Measurements from ENCODE around the gene REXO5.

REXO5 gene

GRCh38 chr16:20866145-20866772 is 59.9 kb downstream of the REXO5 start:
- no peak for TF ChIP-seq ZFX (IDR thresholded peaks at IDR 0.05; ENCODE audit: borderline replicate concordance)
- TF ChIP-seq, protein P1, sequence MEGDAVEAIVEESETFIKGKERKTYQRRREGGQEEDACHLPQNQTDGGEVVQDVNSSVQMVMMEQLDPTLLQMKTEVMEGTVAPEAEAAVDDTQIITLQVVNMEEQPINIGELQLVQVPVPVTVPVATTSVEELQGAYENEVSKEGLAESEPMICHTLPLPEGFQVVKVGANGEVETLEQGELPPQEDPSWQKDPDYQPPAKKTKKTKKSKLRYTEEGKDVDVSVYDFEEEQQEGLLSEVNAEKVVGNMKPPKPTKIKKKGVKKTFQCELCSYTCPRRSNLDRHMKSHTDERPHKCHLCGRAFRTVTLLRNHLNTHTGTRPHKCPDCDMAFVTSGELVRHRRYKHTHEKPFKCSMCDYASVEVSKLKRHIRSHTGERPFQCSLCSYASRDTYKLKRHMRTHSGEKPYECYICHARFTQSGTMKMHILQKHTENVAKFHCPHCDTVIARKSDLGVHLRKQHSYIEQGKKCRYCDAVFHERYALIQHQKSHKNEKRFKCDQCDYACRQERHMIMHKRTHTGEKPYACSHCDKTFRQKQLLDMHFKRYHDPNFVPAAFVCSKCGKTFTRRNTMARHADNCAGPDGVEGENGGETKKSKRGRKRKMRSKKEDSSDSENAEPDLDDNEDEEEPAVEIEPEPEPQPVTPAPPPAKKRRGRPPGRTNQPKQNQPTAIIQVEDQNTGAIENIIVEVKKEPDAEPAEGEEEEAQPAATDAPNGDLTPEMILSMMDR (IDR thresholded peaks at IDR 0.05) = no peak
- no peak overlapping the region for H3K27ac ChIP-seq

DNA sequence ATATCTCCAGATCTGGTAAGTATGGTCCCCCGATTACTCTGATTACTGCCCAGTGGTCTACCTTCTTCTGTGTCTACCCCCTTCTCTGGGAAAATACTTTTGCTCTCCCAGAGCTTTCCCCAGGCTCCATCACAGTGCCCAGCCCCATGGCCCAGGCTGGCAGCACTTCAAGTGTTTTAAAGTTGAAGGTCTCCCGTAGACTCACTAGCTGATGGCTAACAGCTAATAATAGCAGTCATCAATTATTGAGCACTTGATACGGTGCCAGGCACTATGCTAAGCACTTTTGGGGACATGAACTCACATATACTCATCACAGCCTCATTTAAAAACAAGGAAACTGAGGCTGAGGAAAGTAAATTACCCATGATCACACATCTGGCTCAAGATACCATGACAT is 60.5 kb downstream of the REXO5 start:
- no peak for TF ChIP-seq ZFX (IDR thresholded peaks at IDR 0.05; ENCODE audit: borderline replicate concordance)
- TF ChIP-seq, protein P1 (IDR thresholded peaks at IDR 0.05) = no peak
- no peak overlapping the region for H3K27ac ChIP-seq

DNA sequence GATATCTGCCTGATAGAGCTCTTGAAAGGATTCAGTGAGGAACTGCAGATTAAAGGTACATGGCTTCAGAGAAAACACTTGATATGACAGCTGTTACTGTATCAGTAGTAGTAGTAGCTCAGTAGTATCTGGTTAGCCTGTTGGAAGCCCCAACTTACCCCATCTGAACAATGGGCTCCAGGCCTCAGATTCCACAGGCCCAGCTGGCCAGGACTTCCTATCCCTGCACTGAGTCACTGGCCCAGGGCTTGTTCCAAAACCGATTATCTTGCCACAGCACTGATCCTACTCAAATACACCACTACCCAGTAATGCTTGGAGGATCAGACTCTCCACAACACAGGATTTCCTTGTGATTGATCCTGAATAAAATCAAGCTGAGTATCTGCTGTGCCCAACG is 61.3 kb downstream of the REXO5 start:
- no peak overlapping the region for H3K27ac ChIP-seq
- TF ChIP-seq ZFX (IDR thresholded peaks at IDR 0.05; ENCODE audit: borderline replicate concordance) = no peak
- TF ChIP-seq, protein P1 (IDR thresholded peaks at IDR 0.05) = no peak

DNA sequence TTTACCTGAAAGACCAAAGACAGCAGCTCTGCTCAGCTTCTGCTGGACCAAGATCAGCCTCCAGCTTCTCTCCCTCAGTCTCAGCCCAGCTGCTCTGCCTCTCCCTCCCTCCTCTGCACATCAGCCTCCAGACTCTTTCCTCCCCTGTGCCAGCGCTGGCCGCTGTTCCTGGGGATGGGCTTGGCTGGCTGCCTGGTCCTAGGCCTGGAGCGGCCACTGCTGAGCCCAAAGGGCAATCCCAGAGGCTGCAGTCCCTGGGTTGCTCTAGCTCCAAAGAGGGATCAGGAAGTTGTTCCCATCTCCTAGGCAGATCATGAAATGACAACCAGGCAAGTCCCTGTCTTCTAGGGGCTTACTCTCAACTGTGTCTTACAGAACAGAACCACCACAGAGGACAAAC is 62.6 kb downstream of the REXO5 start:
- no peak for TF ChIP-seq ZFX (IDR thresholded peaks at IDR 0.05; ENCODE audit: borderline replicate concordance)
- TF ChIP-seq, protein P1 (IDR thresholded peaks at IDR 0.05) = no peak
- no peak overlapping the region for H3K27ac ChIP-seq

DNA sequence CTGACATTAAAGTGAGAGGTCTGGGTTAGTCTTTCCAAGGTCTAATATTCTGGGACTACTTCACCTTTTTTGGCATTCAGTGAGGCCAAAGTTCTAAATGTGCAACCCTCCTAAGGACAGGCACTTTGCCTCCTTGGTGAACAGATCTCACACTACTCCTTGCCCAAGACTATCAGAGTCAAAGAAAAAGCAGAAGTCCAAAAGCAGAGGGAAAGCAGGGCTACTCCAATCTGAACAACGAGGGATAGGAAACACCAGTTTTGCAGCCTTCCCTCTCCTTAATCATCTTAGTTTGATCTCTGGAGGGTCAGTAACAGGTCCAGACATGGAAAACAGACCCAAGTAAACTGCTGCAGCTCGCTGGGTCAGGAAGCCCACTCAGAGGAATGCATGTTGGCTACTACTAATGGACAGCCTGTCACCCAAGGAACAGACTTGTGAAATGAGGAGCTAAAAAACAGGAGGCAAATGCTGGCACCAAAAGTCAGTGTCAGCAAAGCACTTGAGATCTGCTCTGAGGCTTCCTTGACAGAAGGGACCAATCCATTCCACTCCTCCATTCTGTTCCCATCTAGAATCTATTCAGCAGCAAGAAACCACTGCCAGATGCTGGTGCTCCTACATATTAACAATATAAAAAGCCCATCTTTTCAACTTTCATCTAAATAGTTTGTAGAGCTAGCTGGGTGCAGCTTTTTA is 63.9 kb downstream of the REXO5 start:
- no peak for TF ChIP-seq ZFX (IDR thresholded peaks at IDR 0.05; ENCODE audit: borderline replicate concordance)
- TF ChIP-seq, protein P1 (IDR thresholded peaks at IDR 0.05) = no peak
- H3K27ac ChIP-seq = no peak overlapping the region

DNA sequence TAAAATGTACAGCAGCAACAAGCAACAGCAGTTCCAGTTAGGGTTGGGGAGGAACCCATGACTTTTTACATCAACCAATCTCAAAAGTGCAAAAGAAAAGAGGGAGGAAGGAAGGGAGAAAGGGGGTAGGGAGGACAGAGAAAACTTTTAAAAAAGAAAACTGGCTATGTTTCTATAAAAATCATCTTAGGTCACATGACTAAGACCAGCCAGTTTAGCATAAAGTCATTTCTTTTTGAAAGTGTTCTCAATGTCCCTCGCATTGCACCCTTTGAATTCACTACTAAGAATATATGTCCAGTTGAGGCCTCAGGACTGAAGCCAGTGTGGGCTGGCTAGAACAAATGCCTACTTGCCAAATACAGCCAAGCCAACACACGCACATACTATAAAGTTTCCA is 64.9 kb downstream of the REXO5 start:
- no peak overlapping the region for H3K27ac ChIP-seq
- no peak for TF ChIP-seq ZFX (IDR thresholded peaks at IDR 0.05; ENCODE audit: borderline replicate concordance)
- TF ChIP-seq, protein P1 (IDR thresholded peaks at IDR 0.05) = no peak

Data from 22Rv1 (cell line).